ENCODE results near the gene CHTOP.
"Not testable (repeated sequence)": the region's sequence is repeated elsewhere in the genome, so short reads cannot be mapped to it uniquely, and the experiment has no call there.

Gene CHTOP, protein sequence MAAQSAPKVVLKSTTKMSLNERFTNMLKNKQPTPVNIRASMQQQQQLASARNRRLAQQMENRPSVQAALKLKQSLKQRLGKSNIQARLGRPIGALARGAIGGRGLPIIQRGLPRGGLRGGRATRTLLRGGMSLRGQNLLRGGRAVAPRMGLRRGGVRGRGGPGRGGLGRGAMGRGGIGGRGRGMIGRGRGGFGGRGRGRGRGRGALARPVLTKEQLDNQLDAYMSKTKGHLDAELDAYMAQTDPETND

DNA sequence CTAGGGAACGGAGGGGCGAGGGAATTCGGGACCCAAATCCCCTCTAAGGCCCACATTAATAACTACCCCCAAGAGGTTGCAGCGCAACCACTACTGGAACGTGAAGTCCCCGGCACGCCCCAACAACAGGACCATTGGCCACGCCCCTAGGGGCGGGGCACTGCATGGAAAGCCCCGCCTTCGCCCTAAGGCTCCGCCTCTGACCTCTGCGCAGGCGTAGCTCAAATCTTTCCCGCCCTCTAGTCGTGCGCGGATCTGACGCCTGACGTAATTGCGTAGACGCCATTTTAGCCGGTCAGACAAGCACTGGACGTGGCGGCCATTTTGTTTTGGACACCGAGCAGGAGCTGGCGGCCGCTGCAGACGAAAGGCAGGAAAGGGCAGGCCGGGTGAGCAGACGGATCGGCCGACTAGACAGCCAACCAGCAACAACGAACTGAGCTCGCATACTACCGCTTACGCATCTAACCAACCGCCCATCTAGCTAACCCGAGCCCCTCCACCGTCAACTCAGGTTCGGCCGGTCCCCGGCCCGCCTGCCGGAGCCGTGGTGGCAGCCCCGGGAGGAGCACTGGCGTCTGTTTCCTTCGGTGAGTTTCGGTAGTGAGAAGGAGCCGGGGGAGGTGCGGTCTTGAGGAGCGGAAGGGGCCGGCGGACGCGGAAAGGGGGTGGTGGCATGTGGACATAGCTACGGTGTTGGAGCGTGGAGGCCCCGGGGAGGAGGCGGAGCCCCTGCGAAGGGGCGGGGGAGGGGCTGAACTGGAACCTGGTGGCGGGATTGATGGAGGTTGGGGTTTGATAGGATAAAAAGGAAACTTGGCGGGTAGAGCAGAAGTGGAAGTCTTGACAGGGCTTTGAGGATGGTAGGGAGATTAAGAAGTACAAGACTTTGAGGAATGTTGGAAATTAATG lies at the start of gene CHTOP:
TSS of gene CHTOP (plus strand) at position 313 of the 912 bp plus-strand sequence. CDS start 2,523 bp downstream, outside the sequence.
- peak; percentile 96 for DNase-seq

DNA sequence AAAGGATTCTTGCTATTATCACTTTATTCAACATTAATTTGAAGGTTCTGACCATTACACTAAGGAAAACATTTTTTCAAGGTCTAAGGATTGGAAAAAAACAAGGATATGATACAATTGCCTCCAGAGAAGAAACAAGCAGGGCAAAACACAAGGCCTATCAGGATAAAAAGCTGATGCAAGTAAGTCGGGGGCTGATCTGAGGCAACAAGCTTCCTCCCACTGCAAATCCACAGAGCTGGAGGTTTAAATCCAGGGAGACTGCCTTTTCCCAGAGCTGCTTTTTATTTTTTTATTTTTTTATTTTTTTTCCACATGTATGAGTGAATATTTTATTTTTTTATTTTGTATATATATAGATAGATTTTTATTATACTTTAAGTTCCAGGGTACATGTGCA lies 48.9 kb upstream of the CHTOP start:
- DNase-seq = no peak

DNA sequence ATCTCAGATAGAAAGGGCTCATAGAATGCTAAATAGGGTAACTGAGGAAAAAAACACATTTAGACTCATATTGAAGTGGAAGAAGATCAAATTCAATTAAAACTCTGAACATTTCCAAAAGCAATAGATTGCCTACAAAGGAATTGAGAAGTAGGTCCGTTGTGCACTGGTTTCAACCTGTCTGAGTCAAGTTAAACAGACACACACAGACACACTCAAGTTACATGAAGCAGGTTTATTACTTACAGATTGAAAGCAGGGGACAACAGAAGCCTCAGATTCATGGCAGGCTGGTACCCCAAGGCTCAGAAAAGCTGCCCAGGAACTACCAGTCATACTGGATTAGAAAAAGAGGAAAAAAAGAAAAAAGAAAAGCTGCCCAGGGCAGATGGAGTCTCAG lies 47.5 kb upstream of the CHTOP start:
- DNase-seq = no peak

DNA sequence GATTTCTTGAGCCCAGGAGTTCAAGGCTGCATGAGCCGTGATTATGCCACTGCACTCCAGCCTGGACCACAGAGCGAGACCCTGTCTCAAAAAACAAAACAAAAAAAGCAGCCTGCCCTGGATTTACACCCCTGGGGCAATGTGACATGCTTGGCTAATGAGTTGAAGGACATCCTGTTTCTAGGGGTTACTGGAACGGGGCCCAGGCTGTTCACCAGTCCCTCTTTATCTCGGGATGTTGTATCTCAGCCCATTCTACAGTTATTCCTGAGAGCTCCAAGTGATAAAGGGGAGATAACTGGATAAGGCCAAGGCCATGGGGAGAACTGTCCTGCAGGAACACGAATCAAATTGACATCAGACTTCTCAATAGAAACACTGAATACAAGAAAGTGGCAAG lies 46.6 kb upstream of the CHTOP start:
- DNase-seq = no peak

DNA sequence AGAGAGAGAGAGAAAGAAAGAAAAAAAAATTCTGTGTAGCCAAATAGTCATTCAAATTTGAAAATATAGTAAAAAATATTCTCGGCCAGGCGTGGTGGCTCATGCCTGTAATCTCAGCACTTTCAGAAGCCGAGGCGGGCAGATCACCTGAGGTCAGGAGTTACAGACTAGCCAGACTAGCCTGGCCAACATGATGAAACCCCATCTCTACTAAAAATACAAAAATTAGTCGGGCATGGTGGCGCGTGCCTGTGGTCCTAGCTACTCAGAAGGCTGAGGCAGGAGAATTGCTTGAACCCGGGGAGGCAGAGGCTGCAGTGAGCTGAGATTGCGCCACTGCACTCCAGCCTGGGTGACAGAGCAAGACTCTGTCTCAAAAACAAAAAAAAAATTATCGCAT lies 45.8 kb upstream of the CHTOP start:
- DNase-seq = not testable (repeated sequence)

DNA sequence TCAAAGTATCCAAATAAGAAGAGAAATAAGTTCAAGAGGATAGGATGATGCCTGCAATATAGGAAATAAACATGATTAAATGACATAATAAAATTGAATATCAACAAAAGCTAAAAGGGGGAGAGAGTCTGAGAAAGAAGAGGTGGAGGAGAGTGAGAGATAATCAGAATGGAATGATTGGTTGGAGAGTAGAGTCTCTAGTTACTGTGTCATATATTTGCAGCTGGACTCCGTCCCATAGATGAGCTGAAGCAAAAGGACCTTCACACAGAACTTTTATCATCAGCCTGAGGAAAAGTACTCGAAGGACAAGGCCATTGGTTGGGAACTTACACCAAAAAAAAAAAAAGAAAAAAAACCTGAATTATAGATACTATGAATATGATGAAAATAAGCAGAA lies 45.4 kb upstream of the CHTOP start:
- DNase-seq = no peak

DNA sequence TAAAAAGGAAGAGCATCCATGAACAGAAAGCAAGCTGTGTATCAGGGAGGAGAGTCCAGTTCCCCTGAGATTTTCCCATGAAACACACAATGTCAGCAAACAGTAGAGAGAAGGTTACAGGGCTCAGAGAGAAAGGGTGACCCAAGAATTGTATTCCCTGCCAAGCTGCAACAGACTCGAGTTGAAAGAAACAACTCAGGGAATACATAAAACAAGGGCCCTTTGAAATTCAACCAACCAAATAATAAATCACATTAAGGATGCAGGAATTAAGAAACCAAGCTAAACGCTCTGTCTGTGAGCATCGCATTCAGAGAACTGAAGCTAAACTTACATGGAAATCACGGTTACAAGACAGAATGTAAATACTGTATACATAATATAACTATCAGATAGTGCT lies 41.1 kb upstream of the CHTOP start:
- no peak for DNase-seq

DNA sequence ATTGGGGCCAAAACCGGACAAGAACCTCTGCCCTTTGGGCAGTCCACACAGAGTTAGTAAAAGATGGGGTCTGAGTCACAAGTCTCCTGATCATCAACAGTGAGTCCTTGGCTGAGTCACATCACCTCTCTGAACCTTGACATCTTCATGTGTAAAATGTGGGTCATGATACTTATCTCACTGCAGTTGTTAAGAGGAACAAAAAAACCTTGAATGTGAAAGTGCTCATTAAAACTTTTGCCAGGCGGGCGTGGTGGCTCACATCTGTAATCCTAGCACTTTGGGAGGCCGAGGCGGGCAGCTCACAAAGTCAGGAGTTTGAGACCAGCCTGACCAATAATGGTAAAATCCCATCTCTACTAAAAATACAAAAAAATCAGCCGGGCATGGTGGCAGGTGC lies 36.7 kb upstream of the CHTOP start:
- DNase-seq = no peak

DNA sequence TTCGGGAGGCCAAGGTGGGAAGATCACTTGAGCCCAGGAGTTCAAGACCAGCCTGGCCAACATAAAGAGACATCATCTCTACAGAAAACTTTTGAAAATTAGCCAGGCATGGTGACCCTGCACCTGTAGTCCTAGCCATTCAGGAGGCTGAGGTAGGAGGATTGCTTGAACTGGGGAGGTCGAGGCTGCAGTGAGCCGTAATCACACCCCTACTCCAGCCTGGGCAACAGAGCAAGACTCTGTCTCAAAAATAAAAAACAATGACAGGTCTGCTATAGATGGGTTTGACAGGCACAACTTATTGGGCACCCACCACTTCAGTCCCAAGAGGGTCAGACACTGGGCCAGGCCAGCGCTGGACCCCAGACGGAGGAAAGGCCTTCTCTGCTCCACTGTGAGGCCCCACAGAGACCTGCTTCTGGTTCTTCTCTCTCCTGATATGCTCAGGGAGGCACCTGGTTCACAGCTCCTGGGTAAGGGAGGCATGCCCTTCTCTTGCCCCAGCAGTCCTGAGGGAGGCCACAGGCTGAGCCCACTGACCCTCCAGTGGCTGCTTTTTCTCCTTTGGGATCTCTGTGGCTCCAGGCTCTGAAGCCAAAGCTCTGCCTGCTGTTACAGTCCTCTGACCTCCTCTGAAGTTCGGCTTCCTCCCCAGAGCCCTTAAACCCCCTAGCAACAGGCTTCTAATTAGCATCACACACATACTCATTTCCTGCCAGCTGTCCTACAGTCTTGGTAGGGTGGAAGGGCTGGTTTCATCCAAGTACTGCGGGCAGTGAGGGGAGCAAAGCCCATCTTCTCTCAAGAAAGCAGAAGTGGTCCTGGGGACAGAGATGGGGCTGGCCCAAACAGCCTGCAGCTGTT lies 35.3 kb upstream of the CHTOP start:
- DNase-seq = peak; percentile 74

DNA sequence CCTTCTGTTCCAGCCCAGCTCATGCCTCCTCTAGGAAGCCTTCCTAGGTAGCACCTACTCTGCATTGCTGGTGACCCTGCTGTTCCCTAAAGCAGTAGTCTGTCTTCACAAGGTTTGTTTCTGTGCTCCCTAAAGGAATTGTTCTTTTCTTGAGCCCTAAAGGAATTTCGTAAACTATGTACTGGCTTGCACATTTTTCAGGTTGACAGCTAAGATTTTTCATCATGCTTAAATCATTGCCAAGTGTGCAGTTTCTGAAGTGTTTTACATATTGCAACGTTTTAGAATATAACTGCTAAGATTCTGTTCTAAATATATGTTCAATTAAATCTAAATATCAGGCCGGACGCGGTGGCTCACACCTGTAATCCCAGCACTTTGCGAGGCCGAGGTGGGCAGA lies 34.0 kb upstream of the CHTOP start:
- DNase-seq = no peak

DNA sequence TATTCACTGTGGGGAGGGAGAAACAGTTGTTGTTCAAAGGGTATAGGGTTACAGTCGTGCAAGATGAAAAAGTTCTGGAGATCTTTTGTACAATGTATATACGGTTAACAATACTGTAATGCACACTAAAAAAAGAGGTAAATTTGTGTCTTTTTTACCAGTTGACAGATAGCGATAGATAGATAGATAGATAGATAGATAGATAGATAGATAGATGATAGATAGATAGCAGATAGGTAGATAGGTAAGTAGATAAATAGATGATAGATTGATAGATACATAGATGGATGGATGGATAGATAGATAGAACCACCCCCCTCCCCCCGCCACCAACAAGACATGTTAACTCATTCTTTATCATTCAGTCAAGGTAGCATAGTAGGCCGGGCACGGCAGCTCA lies 31.1 kb upstream of the CHTOP start:
- DNase-seq = no peak

DNA sequence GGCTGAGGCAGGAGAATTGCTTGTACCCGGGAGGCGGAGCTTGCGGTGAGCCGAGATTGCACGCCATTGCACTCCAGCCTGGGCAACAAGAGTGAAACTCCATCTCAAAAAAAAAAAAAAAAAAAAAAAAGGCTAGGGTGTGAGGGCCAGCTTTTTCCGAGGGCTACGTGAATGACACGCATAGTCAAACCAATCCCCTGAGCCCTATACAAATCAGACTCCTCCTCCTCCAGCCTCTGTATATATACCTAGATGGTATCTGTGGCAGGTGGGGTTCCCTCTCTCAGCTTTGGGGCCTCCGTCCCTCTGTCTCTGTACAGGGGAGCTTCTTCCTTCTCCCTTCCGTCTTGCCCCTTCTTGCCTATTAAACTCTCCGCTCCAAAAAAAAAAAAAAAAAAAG lies 27.7 kb upstream of the CHTOP start:
- no peak for DNase-seq

DNA sequence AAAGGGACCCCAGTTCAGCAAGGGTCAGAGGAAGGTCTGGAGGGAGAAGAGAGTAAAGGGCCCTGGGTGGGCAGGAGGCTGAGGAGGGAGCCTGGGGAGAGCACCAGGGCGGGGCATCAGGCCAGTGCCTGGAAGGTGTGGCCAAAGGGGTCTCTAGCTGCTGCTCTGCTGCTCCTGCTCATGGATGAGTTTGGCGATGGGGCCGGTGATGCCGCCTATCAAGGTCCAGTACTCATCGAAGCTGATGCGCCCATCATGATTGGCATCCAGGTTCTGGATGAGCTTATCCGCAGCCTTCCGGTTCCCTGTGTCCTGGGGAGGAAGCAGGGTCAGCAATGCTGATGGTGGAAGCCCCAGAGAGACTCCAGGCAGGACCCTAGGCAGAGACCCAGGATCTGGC lies 26.5 kb upstream of the CHTOP start:
- no peak for DNase-seq

DNA sequence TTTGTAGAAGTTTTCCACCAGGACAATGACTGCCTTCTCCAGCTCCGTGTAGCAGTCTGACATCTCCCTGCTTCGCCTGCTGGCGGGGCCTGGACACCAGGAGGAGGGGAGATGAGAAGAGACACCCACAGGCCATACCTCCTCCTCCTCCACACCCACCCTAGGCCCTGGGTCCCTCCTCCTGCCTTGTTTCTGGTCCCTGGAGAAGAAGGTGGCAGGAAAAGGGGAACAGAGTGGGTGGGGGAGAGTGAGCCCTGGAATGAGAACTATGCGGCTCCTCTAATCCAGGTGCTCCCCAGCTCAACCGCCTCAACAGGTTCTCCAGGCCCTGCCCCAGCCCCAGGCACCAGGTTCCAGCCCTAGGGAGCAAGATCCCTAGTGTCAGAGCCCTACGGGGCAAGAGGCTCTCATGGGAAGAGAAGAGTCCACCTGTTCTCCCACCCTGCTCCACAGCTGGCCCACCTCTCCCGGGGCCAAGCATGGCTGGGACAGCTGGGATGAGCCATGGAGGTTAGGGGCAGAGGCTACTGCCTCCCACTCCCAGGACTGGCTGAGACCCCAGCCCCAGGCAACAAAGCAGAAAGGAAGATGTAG lies 25.7 kb upstream of the CHTOP start:
- DNase-seq = no peak

DNA sequence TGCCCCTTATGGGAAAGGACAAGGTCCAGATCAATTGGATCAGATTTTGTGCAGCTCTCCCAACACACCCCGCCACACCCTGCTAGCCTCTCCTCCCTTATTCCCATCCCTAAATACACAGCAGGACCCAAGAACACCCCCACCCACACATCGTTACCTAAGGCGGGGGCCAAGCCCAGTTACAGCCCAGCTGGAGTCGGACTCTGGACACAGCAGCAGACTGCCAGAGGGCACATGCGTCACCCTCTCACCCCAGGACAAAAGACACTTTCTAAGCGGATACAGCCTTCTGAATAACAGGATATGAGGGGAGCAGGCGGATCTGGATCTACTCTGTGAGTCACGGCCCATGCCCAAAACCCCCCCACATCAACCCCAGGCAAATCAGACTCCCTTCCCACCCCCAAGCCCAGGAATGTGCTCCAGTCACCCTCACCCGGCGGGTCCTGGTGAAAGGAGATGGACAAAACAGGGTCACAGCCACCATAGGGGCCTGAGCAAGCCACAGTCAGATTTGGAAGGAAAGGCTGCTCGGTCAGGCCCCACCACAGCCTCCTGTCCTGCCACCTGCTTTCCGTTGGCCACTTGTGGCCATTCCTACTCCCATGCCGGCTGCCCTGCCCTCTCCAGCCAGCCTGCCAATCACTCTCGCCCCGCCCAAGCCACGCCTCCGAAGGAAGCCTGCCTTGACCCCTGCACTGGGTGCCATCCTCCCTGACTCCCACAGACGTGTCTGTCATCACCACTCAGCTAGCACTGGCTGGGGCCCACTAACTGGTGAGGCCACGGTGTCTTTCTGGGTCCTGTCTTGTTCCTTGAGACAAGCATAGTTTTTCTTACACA lies 24.9 kb upstream of the CHTOP start:
- DNase-seq = no peak

DNA sequence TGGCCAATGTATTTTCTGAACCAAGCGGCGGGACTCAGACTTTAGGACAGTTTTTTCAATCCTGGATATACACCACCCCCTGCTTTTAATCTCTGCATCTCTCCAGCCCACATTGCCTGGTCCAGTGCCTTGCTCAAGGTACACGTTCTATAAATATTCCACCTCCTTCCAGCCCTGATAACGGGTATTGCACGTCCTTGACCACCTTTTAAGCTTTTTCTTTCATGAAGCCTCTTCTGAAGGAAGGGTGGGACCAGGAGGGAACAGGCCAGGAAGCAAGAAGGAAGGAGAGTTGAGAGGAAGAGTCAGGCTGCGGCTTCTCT lies 24.3 kb upstream of the CHTOP start:
- no peak for DNase-seq

DNA sequence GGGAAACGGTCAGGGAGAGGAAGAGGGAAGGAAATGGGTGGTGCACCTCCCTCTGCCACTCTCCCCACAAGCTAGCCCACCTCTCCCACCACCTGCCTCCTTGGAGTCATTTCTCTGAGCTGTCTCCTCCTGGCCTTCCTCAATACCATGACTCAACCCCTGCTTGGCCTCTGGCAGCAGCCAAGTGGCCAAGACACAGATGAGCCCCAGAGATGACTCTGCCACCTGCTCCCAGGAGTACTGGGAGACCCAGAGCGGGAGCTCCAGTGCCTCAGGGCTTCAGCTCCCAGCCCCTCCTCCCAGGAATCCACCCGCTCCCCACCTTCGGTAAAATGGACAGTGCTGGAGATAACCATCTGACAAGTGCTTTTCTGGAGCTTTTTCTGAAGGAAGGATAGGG lies 23.5 kb upstream of the CHTOP start:
- DNase-seq = no peak

DNA sequence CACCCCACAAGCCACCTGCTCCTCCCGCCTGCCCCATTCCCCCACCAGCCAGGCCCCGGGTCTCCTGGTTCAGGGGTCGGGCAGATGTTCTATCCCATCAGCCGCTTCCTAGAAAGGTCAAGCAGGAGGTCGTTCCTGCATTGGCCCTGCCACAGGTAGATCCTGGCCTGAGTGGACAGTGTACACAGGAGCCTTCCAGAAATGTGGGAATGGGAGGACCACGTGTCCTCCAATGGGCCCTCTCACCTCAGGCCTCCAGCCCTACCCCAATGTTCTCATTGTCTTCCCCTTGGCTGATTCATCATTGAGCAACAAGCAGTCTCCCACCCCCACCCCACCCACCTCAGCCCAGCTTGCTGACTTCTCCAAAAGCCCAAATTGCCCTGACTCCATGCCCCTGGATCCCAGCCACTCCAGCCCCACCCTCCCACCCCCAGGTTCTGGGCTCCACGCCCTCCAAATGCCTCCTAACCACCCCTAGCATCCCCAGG lies 23.0 kb upstream of the CHTOP start:
- DNase-seq = no peak

DNA sequence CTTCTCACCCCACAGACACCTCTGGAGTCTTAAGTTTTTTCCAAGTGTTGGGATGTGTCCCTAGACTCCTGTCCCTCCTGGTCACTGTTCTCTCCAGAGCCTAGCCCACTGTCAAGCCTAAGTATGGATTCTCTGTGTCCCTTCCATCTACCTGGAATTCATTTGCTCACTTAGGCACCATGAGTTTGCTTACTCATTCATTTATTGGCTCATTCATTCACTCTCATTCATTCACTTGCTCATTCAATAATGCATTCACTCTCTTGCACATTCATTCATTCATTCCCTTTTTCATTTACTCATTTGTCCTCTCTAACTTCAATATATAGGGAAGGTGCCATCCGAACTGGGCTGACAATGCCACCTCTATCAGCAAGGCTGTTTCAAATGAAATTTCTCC lies 22.5 kb upstream of the CHTOP start:
- DNase-seq = no peak

DNA sequence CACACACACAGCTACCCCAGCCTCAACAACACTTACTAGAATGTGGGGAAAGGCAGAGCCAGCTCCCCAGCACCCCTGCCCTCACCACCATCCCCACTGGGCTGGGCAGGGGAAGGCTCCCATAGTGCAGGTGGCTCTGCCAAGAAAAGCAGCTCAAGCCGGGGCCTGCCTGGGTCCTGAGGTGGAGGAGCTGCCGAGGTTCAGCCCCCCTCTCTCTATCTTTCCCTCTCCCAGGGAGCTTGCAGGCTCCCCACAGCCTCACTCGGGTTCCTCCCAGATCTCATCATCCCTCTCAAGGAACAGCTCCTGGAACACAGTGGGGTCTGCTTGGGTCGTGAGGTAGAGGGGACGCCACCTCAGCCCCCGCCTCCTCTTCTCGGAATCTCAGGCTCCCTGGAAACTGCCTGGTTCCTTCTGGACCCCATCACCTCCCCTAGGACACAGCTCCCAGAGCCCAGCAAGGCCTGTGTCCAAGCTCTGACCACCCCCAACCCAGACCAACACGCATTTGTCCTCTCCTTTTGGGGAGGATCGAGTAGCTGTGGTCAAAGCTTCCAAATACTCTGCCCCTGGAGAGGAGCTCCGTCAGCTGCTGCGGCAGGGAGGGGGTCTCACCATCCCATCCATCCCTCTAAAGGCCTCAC lies 21.6 kb upstream of the CHTOP start:
- no peak for DNase-seq

DNA sequence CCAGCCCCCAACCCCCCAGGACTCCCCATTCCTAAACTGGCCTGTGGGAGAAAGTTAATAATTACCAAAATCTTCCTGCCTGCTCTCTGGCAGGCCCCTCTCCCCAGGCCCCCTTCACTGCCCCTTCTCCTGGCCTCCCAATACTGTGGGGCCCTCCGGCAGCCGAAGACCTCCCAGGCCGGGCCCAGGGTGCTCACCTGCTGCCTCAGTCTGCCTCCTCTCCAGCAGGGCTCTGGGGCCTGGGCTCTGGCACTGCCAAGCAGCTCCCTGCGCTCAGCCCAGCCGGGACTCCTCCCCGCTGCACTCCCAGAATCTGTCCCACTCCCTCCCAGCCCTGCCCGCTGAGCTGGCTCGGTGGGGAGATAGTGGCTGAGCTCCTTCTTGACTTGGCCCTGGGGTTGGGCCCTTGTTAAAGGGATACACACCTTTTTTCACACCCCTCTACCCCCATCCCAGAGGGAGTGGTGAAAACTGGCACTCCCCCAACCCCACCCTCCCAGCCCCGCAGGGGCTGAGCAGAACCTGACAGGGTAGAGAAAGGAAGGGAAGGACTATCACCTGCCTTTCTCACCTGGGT lies 21.0 kb upstream of the CHTOP start, which contains the start of gene S100A16:
TSS of gene S100A16 (minus strand) at position 383 of the 577 bp plus-strand sequence. CDS start 4,986 bp downstream, outside the sequence.
- no peak for DNase-seq
